Measurements from ENCODE around the gene ECE2. TPM values are rescaled to one million over a fixed set of nuclear protein-coding genes. Genes with fewer than 3 reads are reported as not detected.

The ECE2 gene
- total and polyA plus RNA-seq, 4 donors, result not detected

DNA sequence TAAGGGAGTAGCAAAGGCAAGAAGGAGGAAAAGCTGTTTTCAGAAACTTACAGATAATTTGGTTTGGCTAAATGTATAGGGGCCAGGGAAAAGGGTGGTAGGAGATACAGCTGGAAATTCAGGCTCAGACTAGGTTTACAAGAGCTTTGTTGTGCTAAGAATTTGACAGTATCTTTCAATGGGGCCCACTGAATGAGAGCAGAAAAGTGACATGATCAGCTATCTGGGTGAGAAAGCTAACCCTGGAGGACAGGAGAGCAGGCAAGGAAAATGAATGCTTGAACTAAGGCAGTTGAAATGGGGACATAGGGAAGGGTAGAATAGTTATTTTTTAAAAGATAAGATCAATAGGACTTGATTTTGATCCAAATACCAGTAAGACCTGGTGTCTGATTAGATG is 35.8 kb downstream of the ECE2 start (continued):
- TF ChIP-seq, protein P1, sequence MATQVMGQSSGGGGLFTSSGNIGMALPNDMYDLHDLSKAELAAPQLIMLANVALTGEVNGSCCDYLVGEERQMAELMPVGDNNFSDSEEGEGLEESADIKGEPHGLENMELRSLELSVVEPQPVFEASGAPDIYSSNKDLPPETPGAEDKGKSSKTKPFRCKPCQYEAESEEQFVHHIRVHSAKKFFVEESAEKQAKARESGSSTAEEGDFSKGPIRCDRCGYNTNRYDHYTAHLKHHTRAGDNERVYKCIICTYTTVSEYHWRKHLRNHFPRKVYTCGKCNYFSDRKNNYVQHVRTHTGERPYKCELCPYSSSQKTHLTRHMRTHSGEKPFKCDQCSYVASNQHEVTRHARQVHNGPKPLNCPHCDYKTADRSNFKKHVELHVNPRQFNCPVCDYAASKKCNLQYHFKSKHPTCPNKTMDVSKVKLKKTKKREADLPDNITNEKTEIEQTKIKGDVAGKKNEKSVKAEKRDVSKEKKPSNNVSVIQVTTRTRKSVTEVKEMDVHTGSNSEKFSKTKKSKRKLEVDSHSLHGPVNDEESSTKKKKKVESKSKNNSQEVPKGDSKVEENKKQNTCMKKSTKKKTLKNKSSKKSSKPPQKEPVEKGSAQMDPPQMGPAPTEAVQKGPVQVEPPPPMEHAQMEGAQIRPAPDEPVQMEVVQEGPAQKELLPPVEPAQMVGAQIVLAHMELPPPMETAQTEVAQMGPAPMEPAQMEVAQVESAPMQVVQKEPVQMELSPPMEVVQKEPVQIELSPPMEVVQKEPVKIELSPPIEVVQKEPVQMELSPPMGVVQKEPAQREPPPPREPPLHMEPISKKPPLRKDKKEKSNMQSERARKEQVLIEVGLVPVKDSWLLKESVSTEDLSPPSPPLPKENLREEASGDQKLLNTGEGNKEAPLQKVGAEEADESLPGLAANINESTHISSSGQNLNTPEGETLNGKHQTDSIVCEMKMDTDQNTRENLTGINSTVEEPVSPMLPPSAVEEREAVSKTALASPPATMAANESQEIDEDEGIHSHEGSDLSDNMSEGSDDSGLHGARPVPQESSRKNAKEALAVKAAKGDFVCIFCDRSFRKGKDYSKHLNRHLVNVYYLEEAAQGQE (IDR thresholded peaks at IDR 0.05), result no peak
- TF ChIP-seq, protein P2, sequence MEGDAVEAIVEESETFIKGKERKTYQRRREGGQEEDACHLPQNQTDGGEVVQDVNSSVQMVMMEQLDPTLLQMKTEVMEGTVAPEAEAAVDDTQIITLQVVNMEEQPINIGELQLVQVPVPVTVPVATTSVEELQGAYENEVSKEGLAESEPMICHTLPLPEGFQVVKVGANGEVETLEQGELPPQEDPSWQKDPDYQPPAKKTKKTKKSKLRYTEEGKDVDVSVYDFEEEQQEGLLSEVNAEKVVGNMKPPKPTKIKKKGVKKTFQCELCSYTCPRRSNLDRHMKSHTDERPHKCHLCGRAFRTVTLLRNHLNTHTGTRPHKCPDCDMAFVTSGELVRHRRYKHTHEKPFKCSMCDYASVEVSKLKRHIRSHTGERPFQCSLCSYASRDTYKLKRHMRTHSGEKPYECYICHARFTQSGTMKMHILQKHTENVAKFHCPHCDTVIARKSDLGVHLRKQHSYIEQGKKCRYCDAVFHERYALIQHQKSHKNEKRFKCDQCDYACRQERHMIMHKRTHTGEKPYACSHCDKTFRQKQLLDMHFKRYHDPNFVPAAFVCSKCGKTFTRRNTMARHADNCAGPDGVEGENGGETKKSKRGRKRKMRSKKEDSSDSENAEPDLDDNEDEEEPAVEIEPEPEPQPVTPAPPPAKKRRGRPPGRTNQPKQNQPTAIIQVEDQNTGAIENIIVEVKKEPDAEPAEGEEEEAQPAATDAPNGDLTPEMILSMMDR (IDR thresholded peaks at IDR 0.05; ENCODE audit: low read depth, low read length, missing input control), result no peak

DNA sequence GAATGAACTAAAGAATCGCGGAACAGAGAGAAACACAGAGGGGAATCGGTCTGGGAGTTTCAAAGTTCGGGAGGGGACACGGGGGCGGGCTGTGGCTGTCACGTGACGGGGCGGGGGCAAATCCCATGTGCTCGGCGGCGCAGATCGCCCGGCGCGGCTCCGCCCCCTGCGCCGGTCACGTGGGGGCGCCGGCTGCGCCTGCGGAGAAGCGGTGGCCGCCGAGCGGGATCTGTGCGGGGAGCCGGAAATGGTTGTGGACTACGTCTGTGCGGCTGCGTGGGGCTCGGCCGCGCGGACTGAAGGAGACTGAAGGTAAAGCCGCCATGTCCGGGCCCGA is 38.5 kb downstream of the ECE2 start, which contains the start of gene EIF4G1:
Gene EIF4G1, plus strand, starts transcription at position 244 of the 337 bp plus-strand sequence. CDS start 1,191 bp downstream, outside the sequence.
- Histone ChIP-seq H3K4me3 (ENCODE audit: low read depth in 1 of 3, low read length in 3 of 3) (peak within 1 kb of the TSS; percentile 88 to 98 (median 96)), H3K9me3 (ENCODE audit: control insufficient read depth in 4 of 4, low read length in 3 of 4) (no peaks in the 10 kb centered on the region), H3K4me1 (ENCODE audit: control insufficient read depth in 4 of 4, insufficient read depth in 4 of 4, low read length in 3 of 4) (peaks cover 7 to 42% (median 38%) of the 10 kb centered on the region in 4 donors), H3K27me3 (ENCODE audit: control insufficient read depth in 4 of 4, insufficient read depth in 4 of 4, low read length in 3 of 4) (no peaks in the 10 kb centered on the region), H3K36me3 (ENCODE audit: control insufficient read depth in 4 of 4, insufficient read depth in 3 of 4, low read depth in 1 of 4, low read length in 3 of 4) (peaks cover 3 to 18% (median 7%) of the 10 kb centered on the region in 4 donors), H3K27ac (ENCODE audit: low read depth in 1 of 2, low read length in 2 of 2) (peak within 1 kb of the TSS; percentile 88 to 92), H3K9ac (ENCODE audit: low read depth in 1 of 2, low read length in 2 of 2) (peak within 1 kb of the TSS; percentile 84 to 92)
- TF ChIP-seq EGR1 (IDR thresholded peaks at IDR 0.05; ENCODE audit: low read depth in 2 of 2) (peak; percentile 45 to 63), JUND (IDR thresholded peaks at IDR 0.05) (no peak), RXRA (IDR thresholded peaks at IDR 0.05) (peak; percentile 49 to 65), GABPA (IDR thresholded peaks at IDR 0.05 in 1 of 2, conservative IDR thresholded peaks at IDR 0.05 in 1 of 2) (peak in 1 of 2 donors; percentile 49), RAD21 (IDR thresholded peaks at IDR 0.05) (no peak), TAF1 (conservative IDR thresholded peaks at IDR 0.05) (no peak), FOXA1 (IDR thresholded peaks at IDR 0.05) (no peak), FOXA2 (IDR thresholded peaks at IDR 0.05) (no peak), HNF4A (conservative IDR thresholded peaks at IDR 0.05) (peak; percentile 22 to 49), SP1 (IDR thresholded peaks at IDR 0.05) (peak; percentile 39), YY1 (IDR thresholded peaks at IDR 0.05) (peak; percentile 75)
- TF ChIP-seq, protein P2 (IDR thresholded peaks at IDR 0.05; ENCODE audit: low read depth, low read length, missing input control), result no peak
- TF ChIP-seq, protein P3, sequence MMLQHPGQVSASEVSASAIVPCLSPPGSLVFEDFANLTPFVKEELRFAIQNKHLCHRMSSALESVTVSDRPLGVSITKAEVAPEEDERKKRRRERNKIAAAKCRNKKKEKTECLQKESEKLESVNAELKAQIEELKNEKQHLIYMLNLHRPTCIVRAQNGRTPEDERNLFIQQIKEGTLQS (IDR thresholded peaks at IDR 0.05), result no peak
- TF ChIP-seq, protein P4, sequence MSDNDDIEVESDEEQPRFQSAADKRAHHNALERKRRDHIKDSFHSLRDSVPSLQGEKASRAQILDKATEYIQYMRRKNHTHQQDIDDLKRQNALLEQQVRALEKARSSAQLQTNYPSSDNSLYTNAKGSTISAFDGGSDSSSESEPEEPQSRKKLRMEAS (IDR thresholded peaks at IDR 0.05), result peak; percentile 44
- TF ChIP-seq, protein P1 (IDR thresholded peaks at IDR 0.05), result no peak
- TF ChIP-seq, protein P5, sequence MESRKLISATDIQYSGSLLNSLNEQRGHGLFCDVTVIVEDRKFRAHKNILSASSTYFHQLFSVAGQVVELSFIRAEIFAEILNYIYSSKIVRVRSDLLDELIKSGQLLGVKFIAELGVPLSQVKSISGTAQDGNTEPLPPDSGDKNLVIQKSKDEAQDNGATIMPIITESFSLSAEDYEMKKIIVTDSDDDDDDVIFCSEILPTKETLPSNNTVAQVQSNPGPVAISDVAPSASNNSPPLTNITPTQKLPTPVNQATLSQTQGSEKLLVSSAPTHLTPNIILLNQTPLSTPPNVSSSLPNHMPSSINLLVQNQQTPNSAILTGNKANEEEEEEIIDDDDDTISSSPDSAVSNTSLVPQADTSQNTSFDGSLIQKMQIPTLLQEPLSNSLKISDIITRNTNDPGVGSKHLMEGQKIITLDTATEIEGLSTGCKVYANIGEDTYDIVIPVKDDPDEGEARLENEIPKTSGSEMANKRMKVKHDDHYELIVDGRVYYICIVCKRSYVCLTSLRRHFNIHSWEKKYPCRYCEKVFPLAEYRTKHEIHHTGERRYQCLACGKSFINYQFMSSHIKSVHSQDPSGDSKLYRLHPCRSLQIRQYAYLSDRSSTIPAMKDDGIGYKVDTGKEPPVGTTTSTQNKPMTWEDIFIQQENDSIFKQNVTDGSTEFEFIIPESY (IDR thresholded peaks at IDR 0.05), result no peak
- under 1% methylated on average over 40 of the region's 40 CpGs for WGBS
- peak; percentile 95 for DNase-seq (ENCODE audit: low spot score)
